Measurements from ENCODE around the gene DMRT3.

DMRT3 gene

GRCh38 chr9:952546-952945, 23.9 kb upstream of the DMRT3 start:
- Histone ChIP-seq H3K36me3 (ENCODE audit: control insufficient read depth, insufficient read depth, low read length) (no peaks in the 10 kb centered on the region), H3K27me3 (replicated peaks; ENCODE audit: control insufficient read depth, insufficient read depth, low read length) (no peaks in the 10 kb centered on the region; the same call in 1 of the 2 replicates), H3K4me3 (replicated peaks; ENCODE audit: low read depth, low read length) (no peak overlapping the region)
- no peak for DNase-seq (ENCODE audit: extremely low read depth, insufficient read length)
- TF ChIP-seq, protein P1, sequence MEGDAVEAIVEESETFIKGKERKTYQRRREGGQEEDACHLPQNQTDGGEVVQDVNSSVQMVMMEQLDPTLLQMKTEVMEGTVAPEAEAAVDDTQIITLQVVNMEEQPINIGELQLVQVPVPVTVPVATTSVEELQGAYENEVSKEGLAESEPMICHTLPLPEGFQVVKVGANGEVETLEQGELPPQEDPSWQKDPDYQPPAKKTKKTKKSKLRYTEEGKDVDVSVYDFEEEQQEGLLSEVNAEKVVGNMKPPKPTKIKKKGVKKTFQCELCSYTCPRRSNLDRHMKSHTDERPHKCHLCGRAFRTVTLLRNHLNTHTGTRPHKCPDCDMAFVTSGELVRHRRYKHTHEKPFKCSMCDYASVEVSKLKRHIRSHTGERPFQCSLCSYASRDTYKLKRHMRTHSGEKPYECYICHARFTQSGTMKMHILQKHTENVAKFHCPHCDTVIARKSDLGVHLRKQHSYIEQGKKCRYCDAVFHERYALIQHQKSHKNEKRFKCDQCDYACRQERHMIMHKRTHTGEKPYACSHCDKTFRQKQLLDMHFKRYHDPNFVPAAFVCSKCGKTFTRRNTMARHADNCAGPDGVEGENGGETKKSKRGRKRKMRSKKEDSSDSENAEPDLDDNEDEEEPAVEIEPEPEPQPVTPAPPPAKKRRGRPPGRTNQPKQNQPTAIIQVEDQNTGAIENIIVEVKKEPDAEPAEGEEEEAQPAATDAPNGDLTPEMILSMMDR (IDR thresholded peaks at IDR 0.05; ENCODE audit: insufficient read depth, low read length, poor library complexity, severe bottlenecking), result no peak

DNA sequence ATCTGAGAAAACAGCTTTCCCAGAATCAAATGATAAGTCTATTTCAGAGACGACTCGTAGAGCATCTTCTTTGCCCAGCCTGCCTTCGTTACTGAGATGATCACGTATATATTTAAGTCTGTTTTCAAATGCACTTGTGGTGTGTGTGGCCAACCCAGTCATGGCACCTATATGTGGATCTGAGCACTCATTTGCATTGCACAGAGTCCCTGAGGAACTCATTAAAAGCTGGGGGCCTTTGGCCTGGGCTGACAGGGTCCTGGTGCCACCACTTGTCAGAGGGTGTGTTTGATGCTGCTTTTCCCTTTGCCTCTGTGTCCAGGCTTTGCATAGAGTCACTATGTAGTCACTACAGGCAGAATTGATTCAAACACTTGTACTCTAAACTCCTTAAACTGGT, 17.4 kb upstream of the DMRT3 start:
- DNase-seq (ENCODE audit: extremely low read depth, insufficient read length), result no peak
- H3K27me3 ChIP-seq (replicated peaks; ENCODE audit: control insufficient read depth, insufficient read depth, low read length), result peaks cover 1% of the 10 kb centered on the region
- no peak overlapping the region for H3K4me3 ChIP-seq (replicated peaks; ENCODE audit: low read depth, low read length)
- H3K36me3 ChIP-seq (ENCODE audit: control insufficient read depth, insufficient read depth, low read length), result no peaks in the 10 kb centered on the region
- TF ChIP-seq, protein P1 (IDR thresholded peaks at IDR 0.05; ENCODE audit: insufficient read depth, low read length, poor library complexity, severe bottlenecking), result no peak

- Histone ChIP-seq H3K27me3 (replicated peaks; ENCODE audit: control insufficient read depth, insufficient read depth, low read length) (peaks cover 1% of the 10 kb centered on the region), H3K36me3 (ENCODE audit: control insufficient read depth, insufficient read depth, low read length) (no peaks in the 10 kb centered on the region), H3K4me3 (replicated peaks; ENCODE audit: low read depth, low read length) (no peak overlapping the region)
- DNase-seq (ENCODE audit: extremely low read depth, insufficient read length), result no peak
- TF ChIP-seq, protein P1 (IDR thresholded peaks at IDR 0.05; ENCODE audit: insufficient read depth, low read length, poor library complexity, severe bottlenecking), result no peak
These were observed 16.5 kb upstream of the DMRT3 start for GRCh38 chr9:959914-960313.

DNA sequence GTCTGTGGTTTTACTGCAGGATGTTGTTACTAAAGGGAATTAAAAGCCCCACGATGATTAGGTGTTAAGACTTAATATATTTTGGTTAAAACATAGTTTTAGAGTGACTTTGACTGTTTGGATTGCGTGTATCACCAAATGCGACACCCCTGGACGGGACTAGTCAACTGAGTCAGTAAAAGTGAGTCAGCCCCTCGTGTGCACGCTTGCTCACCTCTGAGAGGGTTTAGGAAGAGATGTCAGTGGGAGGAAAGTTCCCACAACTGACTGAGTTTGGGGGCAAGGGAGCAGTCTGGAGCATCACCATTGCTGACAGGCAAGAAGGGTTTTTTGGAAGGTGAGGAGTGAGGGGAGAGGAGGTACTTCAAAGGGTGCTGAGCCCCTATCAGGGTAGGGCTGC, 14.4 kb upstream of the DMRT3 start:
- TF ChIP-seq, protein P1 (IDR thresholded peaks at IDR 0.05; ENCODE audit: insufficient read depth, low read length, poor library complexity, severe bottlenecking), result no peak
- Histone ChIP-seq H3K27me3 (replicated peaks; ENCODE audit: control insufficient read depth, insufficient read depth, low read length) (peaks cover 3% of the 10 kb centered on the region), H3K4me3 (replicated peaks; ENCODE audit: low read depth, low read length) (no peak overlapping the region), H3K36me3 (ENCODE audit: control insufficient read depth, insufficient read depth, low read length) (no peaks in the 10 kb centered on the region)
- DNase-seq (ENCODE audit: extremely low read depth, insufficient read length), result no peak

- peaks cover 4% of the 10 kb centered on the region for H3K27me3 ChIP-seq (replicated peaks; ENCODE audit: control insufficient read depth, insufficient read depth, low read length)
- H3K4me3 ChIP-seq (replicated peaks; ENCODE audit: low read depth, low read length), result no peak overlapping the region
- no peaks in the 10 kb centered on the region for H3K36me3 ChIP-seq (ENCODE audit: control insufficient read depth, insufficient read depth, low read length)
- TF ChIP-seq, protein P1 (IDR thresholded peaks at IDR 0.05; ENCODE audit: insufficient read depth, low read length, poor library complexity, severe bottlenecking), result no peak
- no peak for DNase-seq (ENCODE audit: extremely low read depth, insufficient read length)
These were observed 11.0 kb upstream of the DMRT3 start for GRCh38 chr9:965497-965896.

DNA sequence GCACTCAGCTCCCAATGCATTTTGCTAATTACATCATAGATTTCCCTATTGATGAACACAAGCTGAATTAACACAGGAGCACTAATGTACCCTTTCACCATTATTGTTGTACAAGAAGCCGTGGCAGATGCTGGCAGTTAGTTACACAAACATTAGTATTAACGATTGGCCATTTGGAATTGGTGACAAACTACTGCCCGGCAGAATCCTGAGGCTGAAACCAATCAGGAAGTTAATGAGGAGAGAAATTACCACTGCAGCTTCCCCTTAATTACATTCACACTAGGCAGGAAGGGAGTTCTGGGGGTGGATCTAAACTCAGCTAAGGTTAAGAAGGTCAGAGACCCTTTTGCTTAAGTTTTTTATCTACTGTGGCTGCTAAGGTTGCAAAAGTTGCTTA, 9.6 kb upstream of the DMRT3 start:
- no peak for DNase-seq (ENCODE audit: extremely low read depth, insufficient read length)
- Histone ChIP-seq H3K4me3 (replicated peaks; ENCODE audit: low read depth, low read length) (no peak overlapping the region), H3K36me3 (ENCODE audit: control insufficient read depth, insufficient read depth, low read length) (no peaks in the 10 kb centered on the region), H3K27me3 (replicated peaks; ENCODE audit: control insufficient read depth, insufficient read depth, low read length) (peaks cover 3% of the 10 kb centered on the region)
- TF ChIP-seq, protein P1 (IDR thresholded peaks at IDR 0.05; ENCODE audit: insufficient read depth, low read length, poor library complexity, severe bottlenecking), result no peak

Data from GM06990 (cell line).